ENCODE measurements around the gene TPSG1.
"Not testable (repeated sequence)": the region's sequence is repeated elsewhere in the genome, so short reads cannot be mapped to it uniquely, and the experiment has no call there.

The TPSG1 gene

DNA sequence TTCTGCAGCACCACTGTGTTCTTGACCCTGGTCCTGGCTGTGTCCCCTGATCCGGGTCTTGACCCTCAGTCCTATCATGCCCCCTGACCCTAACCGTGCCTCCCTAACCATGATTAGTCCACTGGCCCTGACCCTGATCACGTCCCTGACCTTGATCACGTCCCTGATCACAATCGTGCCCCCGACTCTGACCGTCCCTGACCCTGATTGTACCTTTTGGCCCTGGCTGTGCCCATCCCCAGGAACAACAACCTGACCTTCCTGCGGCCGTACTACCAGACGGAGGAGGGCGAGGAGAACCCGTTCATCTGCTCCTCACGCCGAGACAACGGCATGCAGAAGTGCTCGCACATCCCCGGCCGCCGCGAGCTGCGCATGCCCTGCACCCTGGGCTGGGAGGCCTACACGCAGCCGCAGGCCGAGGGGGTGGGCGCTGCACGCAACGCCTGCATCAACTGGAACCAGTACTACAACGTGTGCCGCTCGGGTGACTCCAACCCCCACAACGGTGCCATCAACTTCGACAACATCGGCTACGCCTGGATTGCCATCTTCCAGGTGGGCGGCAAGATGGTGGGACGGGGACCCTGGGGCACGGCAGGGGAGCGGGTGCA is 24.9 kb downstream of the TPSG1 start:
- H3K36me3 ChIP-seq (ENCODE audit: control insufficient read depth, insufficient read depth, low read length): peaks cover 5% of the 10 kb centered on the region
- H3K4me1 ChIP-seq (ENCODE audit: control insufficient read depth, insufficient read depth, low read length): no peaks in the 10 kb centered on the region
- no peaks in the 10 kb centered on the region for H3K27me3 ChIP-seq (ENCODE audit: control insufficient read depth, insufficient read depth, low read length)
- H3K4me3 ChIP-seq (ENCODE audit: low read length): no peak overlapping the region
- no peak overlapping the region for H3K9ac ChIP-seq (ENCODE audit: low read length)
- no peak overlapping the region for H3K27ac ChIP-seq (ENCODE audit: low read depth, low read length)

DNA sequence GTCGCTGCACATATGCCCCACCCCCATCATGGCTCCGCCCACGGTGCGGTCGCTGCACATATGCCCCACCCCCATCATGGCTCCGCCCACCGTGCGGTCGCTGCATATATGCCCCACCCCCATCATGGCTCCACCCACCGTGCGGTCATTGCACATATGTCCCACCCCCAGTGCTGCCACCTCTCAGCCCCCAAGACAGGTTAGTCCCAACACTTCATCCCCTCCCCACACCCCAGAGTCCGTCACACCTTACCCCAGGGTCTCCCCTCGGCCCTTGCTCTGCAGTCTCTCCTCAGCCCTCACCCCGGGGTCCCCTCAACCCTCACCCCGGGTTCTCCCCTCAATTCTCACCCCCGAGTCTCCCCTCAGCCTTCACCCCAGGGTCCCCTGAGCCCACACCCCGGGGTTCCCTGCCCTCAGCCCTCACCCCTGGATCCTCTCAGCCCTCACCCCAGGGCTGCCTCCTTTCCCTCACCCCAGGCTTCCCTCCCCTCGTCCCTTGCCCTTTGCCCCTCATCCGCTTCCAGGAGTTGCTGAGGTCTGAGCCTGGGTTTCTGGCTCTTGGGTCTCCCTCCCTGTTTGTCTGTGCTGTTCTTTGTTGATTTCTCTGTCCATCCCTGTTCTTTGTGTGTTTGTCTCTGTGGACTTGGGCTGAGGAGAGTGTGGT is 25.6 kb downstream of the TPSG1 start:
- H3K27ac ChIP-seq (ENCODE audit: low read depth, low read length): no peak overlapping the region
- no peak overlapping the region for H3K4me3 ChIP-seq (ENCODE audit: low read length)
- H3K36me3 ChIP-seq (ENCODE audit: control insufficient read depth, insufficient read depth, low read length): peaks cover 3% of the 10 kb centered on the region

GRCh38 chr16:1198671-1199346 is 26.3 kb downstream of the TPSG1 start:
- H3K27ac ChIP-seq (ENCODE audit: low read depth, low read length); H3K36me3 ChIP-seq (ENCODE audit: control insufficient read depth, insufficient read depth, low read length); H3K27me3 ChIP-seq (ENCODE audit: control insufficient read depth, insufficient read depth, low read length); H3K4me3 ChIP-seq (ENCODE audit: low read length); H3K4me1 ChIP-seq (ENCODE audit: control insufficient read depth, insufficient read depth, low read length); H3K9ac ChIP-seq (ENCODE audit: low read length): not testable (repeated sequence)

More for the DNA sequence above, 25.6 kb downstream of the TPSG1 start:
- no peak overlapping the region for H3K9ac ChIP-seq (ENCODE audit: low read length)
- no peaks in the 10 kb centered on the region for H3K4me1 ChIP-seq (ENCODE audit: control insufficient read depth, insufficient read depth, low read length)
- no peaks in the 10 kb centered on the region for H3K27me3 ChIP-seq (ENCODE audit: control insufficient read depth, insufficient read depth, low read length)

DNA sequence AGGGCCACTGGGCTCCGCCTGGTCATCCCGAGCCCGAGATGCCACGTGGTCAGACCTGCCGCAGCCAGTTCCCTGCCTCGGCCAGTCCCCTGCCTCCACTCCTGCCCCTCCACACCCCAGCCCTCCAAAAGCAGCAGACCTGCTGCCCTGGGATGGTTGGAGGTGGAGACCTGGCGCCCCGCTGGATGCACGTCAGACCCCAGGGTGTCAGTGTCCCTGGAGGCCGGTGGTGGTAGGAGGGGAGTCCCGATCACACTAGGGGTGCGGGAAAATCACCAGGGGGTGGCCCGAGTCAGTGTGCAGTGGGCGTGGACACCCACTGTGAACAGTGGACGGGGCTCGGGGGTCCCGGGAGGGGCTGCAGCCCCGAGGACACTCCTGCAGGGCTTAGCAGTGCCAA is 26.9 kb downstream of the TPSG1 start:
- H3K4me1 ChIP-seq (ENCODE audit: control insufficient read depth, insufficient read depth, low read length): peaks cover 7% of the 10 kb centered on the region
- no peak overlapping the region for H3K9ac ChIP-seq (ENCODE audit: low read length)
- H3K27me3 ChIP-seq (ENCODE audit: control insufficient read depth, insufficient read depth, low read length): no peaks in the 10 kb centered on the region
- H3K4me3 ChIP-seq (ENCODE audit: low read length): no peak overlapping the region
- no peak overlapping the region for H3K27ac ChIP-seq (ENCODE audit: low read depth, low read length)
- no peaks in the 10 kb centered on the region for H3K36me3 ChIP-seq (ENCODE audit: control insufficient read depth, insufficient read depth, low read length)

DNA sequence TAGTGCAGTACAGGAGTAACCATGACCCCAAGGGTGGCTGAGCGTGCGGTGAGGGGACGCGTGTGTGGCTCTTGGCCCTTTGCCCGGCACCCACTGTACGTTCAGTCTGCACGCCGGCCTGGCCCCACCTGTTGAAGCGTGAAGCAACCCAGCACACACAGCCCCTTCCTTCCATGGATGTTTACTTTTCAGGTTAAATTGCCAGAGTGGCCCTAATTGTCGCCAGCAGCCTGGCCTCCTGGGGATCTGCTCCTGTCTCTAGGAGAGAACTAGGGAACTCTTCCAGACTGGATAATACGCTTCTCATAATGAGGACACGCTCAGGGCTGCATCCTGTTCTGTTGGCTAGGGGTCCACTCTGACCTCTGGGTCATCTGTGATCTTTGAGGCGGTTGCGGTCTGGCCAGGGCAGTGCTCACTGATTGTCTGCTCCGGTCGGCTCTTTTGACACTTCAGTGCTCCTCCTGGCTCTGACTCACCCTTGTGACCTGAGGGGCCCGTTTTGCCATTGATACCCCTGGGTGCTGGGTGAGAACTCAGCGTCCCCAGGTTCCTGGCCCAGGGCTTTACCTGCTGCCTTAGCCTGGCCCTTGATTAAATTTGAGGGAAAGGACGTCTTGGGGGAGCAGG is 27.7 kb downstream of the TPSG1 start:
- H3K4me3 ChIP-seq (ENCODE audit: low read length): no peak overlapping the region
- H3K4me1 ChIP-seq (ENCODE audit: control insufficient read depth, insufficient read depth, low read length): peaks cover 15% of the 10 kb centered on the region
- H3K36me3 ChIP-seq (ENCODE audit: control insufficient read depth, insufficient read depth, low read length): no peaks in the 10 kb centered on the region
- no peak overlapping the region for H3K9ac ChIP-seq (ENCODE audit: low read length)
- H3K27ac ChIP-seq (ENCODE audit: low read depth, low read length): no peak overlapping the region
- H3K27me3 ChIP-seq (ENCODE audit: control insufficient read depth, insufficient read depth, low read length): no peaks in the 10 kb centered on the region

DNA sequence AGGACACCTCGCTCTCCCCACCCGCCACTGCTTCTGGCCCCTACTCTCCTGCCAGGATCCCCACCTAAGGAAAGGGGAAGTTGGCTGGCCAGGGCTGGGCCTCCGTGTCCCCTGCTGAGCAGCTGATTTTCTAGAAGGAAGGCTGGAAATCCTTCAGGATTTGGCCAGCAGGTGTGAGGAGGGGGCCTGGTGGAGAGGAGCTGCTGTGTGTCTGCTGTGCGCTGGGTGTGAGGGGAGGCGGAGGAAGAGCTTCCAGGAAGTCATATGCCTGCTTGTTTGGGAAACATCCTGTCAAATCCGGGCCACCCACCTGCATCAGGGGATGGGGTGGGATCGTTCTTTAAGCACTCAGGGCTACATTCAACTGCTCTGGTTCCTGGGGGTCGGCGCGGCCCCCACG is 28.6 kb downstream of the TPSG1 start:
- H3K36me3 ChIP-seq (ENCODE audit: control insufficient read depth, insufficient read depth, low read length): no peaks in the 10 kb centered on the region

DNA sequence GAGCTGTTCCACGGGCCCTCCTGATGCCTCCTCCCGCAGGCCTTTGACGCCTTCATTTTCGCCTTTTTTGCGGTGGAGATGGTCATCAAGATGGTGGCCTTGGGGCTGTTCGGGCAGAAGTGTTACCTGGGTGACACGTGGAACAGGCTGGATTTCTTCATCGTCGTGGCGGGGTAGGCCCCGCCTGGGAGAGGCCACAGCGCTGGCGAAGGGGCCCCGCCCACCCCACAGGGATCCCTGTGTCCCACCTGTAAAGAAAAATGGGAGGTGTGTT is 29.7 kb downstream of the TPSG1 start:
- Histone ChIP-seq H3K36me3 (ENCODE audit: control insufficient read depth, insufficient read depth, low read length) (no peaks in the 10 kb centered on the region), H3K9ac (ENCODE audit: low read length) (no peak overlapping the region), H3K4me3 (ENCODE audit: low read length) (no peak overlapping the region), H3K27ac (ENCODE audit: low read depth, low read length) (no peak overlapping the region), H3K27me3 (ENCODE audit: control insufficient read depth, insufficient read depth, low read length) (no peaks in the 10 kb centered on the region), H3K4me1 (ENCODE audit: control insufficient read depth, insufficient read depth, low read length) (peaks cover 21% of the 10 kb centered on the region)

More for the DNA sequence above, 28.6 kb downstream of the TPSG1 start:
- no peaks in the 10 kb centered on the region for H3K27me3 ChIP-seq (ENCODE audit: control insufficient read depth, insufficient read depth, low read length)
- H3K9ac ChIP-seq (ENCODE audit: low read length): no peak overlapping the region
- H3K27ac ChIP-seq (ENCODE audit: low read depth, low read length): no peak overlapping the region
- peaks cover 21% of the 10 kb centered on the region for H3K4me1 ChIP-seq (ENCODE audit: control insufficient read depth, insufficient read depth, low read length)
- H3K4me3 ChIP-seq (ENCODE audit: low read length): no peak overlapping the region

DNA sequence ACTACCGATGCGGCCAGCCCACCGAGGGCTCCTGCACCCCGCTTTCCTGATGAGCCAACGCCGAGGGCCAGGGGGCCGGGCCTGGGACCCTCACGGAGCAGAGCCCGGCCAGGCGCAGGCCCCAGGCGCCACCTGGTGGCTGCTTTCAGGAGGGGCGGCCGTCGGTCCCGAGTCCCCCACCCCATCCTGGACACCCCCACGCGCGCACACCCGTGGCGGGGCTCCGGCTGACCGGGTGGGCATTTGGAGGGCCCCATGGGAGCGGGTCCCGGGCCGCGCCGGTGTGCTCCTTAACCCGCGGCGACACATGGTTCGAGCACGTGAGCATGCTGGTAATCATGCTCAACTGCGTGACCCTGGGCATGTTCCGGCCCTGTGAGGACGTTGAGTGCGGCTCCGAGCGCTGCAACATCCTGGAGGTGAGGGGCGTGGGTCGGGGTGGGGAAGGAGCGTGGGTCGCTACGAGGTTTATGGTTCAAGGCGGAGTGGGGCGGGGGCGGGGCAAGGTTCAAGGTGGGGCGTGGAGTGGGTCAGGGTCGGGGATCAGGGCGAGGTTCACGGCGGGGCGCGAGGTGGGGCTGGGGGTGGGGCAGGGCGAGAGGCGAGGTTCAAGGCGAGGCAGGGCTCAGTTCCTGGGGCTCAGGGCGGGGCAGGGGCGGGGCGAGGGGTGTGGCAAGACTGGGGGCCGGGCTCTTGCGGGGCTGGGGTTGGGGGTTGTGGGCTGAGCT is 30.2 kb downstream of the TPSG1 start:
- peak overlapping the region; percentile 83 for H3K27ac ChIP-seq (ENCODE audit: low read depth, low read length)
- no peaks in the 10 kb centered on the region for H3K36me3 ChIP-seq (ENCODE audit: control insufficient read depth, insufficient read depth, low read length)
- no peaks in the 10 kb centered on the region for H3K27me3 ChIP-seq (ENCODE audit: control insufficient read depth, insufficient read depth, low read length)
- H3K4me1 ChIP-seq (ENCODE audit: control insufficient read depth, insufficient read depth, low read length): peaks cover 21% of the 10 kb centered on the region
- H3K9ac ChIP-seq (ENCODE audit: low read length): no peak overlapping the region
- no peak overlapping the region for H3K4me3 ChIP-seq (ENCODE audit: low read length)

DNA sequence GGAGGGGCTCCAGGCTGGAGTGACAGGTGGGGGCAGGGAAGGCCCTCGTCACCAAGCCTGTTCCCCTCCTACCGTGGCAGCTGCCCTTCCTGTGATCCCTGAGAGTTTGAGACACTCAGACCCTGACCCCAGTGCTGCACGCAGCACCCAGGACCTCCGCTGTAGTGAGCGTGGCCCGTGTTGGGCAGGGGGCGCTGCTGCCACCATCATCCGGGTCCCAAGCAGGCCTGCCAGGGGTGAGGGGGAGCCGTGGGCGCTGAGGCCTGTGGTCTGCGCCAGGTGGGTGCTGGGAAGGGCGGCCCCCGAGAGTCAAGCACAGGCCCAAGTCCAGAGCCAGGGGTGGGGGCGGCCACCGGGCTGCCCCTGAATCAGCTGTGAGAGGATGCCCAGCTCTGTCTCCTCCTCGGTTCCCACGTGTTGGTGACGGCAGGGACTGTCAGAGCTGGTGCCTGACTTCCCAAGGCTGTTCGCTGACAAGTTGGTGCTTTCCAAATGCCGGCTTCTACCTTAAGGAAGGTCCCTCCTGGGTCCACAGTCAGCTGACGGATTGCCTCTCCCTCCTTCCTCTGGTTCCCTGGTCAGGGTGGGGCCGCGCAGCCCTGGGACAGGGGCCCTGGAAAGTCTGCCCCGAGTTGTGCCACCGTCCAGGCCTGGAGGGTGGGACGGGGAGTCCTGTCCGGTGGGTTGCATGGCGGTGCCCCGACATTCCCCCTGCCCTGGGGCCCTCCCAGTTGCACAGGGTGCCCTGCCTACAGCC is 31.1 kb downstream of the TPSG1 start:
- H3K4me3 ChIP-seq (ENCODE audit: low read length): no peak overlapping the region
- no peak overlapping the region for H3K9ac ChIP-seq (ENCODE audit: low read length)
- peaks cover 21% of the 10 kb centered on the region for H3K4me1 ChIP-seq (ENCODE audit: control insufficient read depth, insufficient read depth, low read length)
- peak overlapping the region; percentile 83 for H3K27ac ChIP-seq (ENCODE audit: low read depth, low read length)
- no peaks in the 10 kb centered on the region for H3K36me3 ChIP-seq (ENCODE audit: control insufficient read depth, insufficient read depth, low read length)
- no peaks in the 10 kb centered on the region for H3K27me3 ChIP-seq (ENCODE audit: control insufficient read depth, insufficient read depth, low read length)

GRCh38 chr16:1193143-1193824 is 31.8 kb downstream of the TPSG1 start:
- H3K4me3 ChIP-seq (ENCODE audit: low read length): no peak overlapping the region
- no peaks in the 10 kb centered on the region for H3K36me3 ChIP-seq (ENCODE audit: control insufficient read depth, insufficient read depth, low read length)
- no peak overlapping the region for H3K9ac ChIP-seq (ENCODE audit: low read length)
- no peaks in the 10 kb centered on the region for H3K27me3 ChIP-seq (ENCODE audit: control insufficient read depth, insufficient read depth, low read length)
- peak overlapping the region; percentile 83 for H3K27ac ChIP-seq (ENCODE audit: low read depth, low read length)
- peaks cover 21% of the 10 kb centered on the region for H3K4me1 ChIP-seq (ENCODE audit: control insufficient read depth, insufficient read depth, low read length)

DNA sequence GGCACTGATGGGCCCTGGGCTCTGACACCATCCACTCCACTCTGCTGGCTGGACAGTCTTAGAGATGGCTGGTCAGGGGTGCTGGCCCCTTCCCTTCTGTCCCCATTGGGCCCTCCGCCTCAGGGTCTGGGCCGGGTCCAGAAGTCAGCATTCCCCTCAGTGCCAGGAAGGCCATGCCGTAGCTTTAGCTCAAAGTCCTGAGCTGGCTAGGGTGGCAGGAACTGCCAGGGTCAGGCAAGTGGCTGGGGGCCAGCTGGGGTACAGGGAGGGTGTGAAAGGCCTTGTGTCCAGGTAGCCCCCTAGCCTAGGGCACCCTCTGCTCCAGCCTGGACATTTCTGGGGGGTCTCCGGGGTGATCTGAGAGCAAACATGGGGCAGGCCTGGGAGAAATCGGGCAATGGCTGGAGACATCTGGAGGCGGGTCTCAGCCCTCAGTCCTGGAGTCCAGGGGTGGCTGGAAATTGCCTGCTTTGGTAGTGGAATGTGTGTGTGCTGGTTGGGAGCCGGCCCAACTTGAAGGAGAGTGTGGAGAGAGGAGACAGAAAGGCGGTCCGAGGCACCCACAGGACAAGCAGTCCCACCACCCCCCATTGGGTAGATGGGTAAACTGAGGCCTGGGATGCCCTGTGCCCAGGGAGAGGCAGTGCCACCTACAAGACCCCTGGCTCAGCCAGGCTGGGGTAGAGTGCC is 32.5 kb downstream of the TPSG1 start:
- Histone ChIP-seq H3K27me3 (ENCODE audit: control insufficient read depth, insufficient read depth, low read length) (no peaks in the 10 kb centered on the region), H3K9ac (ENCODE audit: low read length) (no peak overlapping the region), H3K27ac (ENCODE audit: low read depth, low read length) (peak overlapping the region; percentile 83), H3K4me3 (ENCODE audit: low read length) (no peak overlapping the region), H3K36me3 (ENCODE audit: control insufficient read depth, insufficient read depth, low read length) (no peaks in the 10 kb centered on the region), H3K4me1 (ENCODE audit: control insufficient read depth, insufficient read depth, low read length) (peaks cover 21% of the 10 kb centered on the region)
